Measurements from ENCODE around the gene VAMP8.

Gene VAMP8

GRCh38 chr2:85607268-85608215 is 30.2 kb downstream of the VAMP8 start:
- H3K27ac ChIP-seq (ENCODE audit: low read length): no peak overlapping the region

DNA sequence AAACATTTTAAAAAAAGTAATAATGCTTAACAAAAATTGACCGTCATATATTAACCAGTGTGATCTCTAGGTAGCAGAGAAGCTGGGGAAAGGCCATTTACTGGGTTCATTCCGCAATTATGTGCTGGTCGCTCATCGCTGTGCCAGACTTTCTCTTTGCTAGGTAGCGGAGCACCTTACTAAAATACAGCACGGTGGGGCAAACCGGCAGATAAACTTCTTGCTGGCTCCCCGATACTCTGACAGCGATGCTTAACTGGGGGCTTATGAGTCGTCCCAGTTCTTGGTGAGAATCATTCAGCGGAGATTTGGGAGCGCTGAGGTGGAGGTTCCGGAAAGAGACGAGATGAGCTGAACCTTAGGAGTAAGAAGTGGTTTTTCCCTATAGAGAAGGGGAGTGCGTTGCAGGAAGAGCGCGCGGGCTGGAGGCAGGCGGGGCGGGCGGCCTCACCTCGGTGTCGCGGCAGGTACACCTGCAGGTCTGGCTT is 33.9 kb downstream of the VAMP8 start:
- DNase-seq: no peak
- Histone ChIP-seq H2AFZ (ENCODE audit: low read length) (peak overlapping the region; percentile 90), H3K9ac (ENCODE audit: low read length) (peak overlapping the region; percentile 73), H3F3A (ENCODE audit: insufficient read depth, low read length) (peaks cover 4% of the 10 kb centered on the region; the same call in 1 of the 2 replicates), H3K27me3 (replicated peaks; ENCODE audit: insufficient read depth, low read length) (no peaks in the 10 kb centered on the region), H3K9me2 (replicated peaks; ENCODE audit: insufficient read depth, low read length) (no peaks in the 10 kb centered on the region), H3K79me2 (ENCODE audit: low read length) (peaks cover 18% of the 10 kb centered on the region), H3K36me3 (replicated peaks; ENCODE audit: insufficient read depth, low read length) (no peaks in the 10 kb centered on the region; the same call in 1 of the 2 replicates), H3K4me2 (ENCODE audit: low read depth, low read length) (peak overlapping the region; percentile 92), H3K4me1 (ENCODE audit: low read length) (no peaks in the 10 kb centered on the region), H3K27ac (ENCODE audit: low read length) (peak overlapping the region; percentile 24; the same call in 1 of the 2 replicates), H3K4me3 (ENCODE audit: low read length) (peak overlapping the region; percentile 89), H3K9me3 (replicated peaks; ENCODE audit: insufficient read depth, low read length) (no peaks in the 10 kb centered on the region), H4K20me1 (ENCODE audit: insufficient read depth, low read length) (no peaks in the 10 kb centered on the region)
- no peak for TF ChIP-seq EZH2phosphoT487 (IDR thresholded peaks at IDR 0.05; ENCODE audit: low read length)
- no peak for TF ChIP-seq EZH2 (optimal IDR thresholded peaks at IDR 0.05; ENCODE audit: low read depth, low read length)
- TF ChIP-seq CTCF (IDR thresholded peaks at IDR 0.05; ENCODE audit: low read length): no peak

More at GRCh38 chr2:85607268-85608215, 30.2 kb downstream of the VAMP8 start:
- no peaks in the 10 kb centered on the region; the same call in 1 of the 2 replicates for H3K36me3 ChIP-seq (replicated peaks; ENCODE audit: insufficient read depth, low read length)
- H3K9me2 ChIP-seq (replicated peaks; ENCODE audit: insufficient read depth, low read length): no peaks in the 10 kb centered on the region
- H3K4me3 ChIP-seq (ENCODE audit: low read length): no peak overlapping the region
- H4K20me1 ChIP-seq (ENCODE audit: insufficient read depth, low read length): no peaks in the 10 kb centered on the region
- no peak overlapping the region for H3K9ac ChIP-seq (ENCODE audit: low read length)
- no peak for DNase-seq
- peaks cover 15% of the 10 kb centered on the region for H3K79me2 ChIP-seq (ENCODE audit: low read length)
- no peaks in the 10 kb centered on the region for H3K9me3 ChIP-seq (replicated peaks; ENCODE audit: insufficient read depth, low read length)
- no peaks in the 10 kb centered on the region for H3K27me3 ChIP-seq (replicated peaks; ENCODE audit: insufficient read depth, low read length)
- no peaks in the 10 kb centered on the region for H3K4me1 ChIP-seq (ENCODE audit: low read length)
- no peak for TF ChIP-seq EZH2 (optimal IDR thresholded peaks at IDR 0.05; ENCODE audit: low read depth, low read length)
- no peak for TF ChIP-seq CTCF (IDR thresholded peaks at IDR 0.05; ENCODE audit: low read length)
- no peak for TF ChIP-seq EZH2phosphoT487 (IDR thresholded peaks at IDR 0.05; ENCODE audit: low read length)
- no peak overlapping the region for H3K4me2 ChIP-seq (ENCODE audit: low read depth, low read length)
- no peak overlapping the region for H2AFZ ChIP-seq (ENCODE audit: low read length)
- peaks cover 4% of the 10 kb centered on the region; the same call in 1 of the 2 replicates for H3F3A ChIP-seq (ENCODE audit: insufficient read depth, low read length)

- H3K27ac ChIP-seq (ENCODE audit: low read length): peak within 1 kb of the TSS; percentile 24; the same call in 1 of the 2 replicates
- no peaks in the 10 kb centered on the region for H3K9me3 ChIP-seq (replicated peaks; ENCODE audit: insufficient read depth, low read length)
- H3K9me2 ChIP-seq (replicated peaks; ENCODE audit: insufficient read depth, low read length): no peaks in the 10 kb centered on the region
- TF ChIP-seq EZH2 (optimal IDR thresholded peaks at IDR 0.05; ENCODE audit: low read depth, low read length): no peak
- TF ChIP-seq CTCF (IDR thresholded peaks at IDR 0.05; ENCODE audit: low read length): no peak
- no peak for TF ChIP-seq EZH2phosphoT487 (IDR thresholded peaks at IDR 0.05; ENCODE audit: low read length)
- H3K4me2 ChIP-seq (ENCODE audit: low read depth, low read length): peak within 1 kb of the TSS; percentile 92
- H3K79me2 ChIP-seq (ENCODE audit: low read length): peaks cover 25% of the 10 kb centered on the region
- H3K27me3 ChIP-seq (replicated peaks; ENCODE audit: insufficient read depth, low read length): no peaks in the 10 kb centered on the region
- no peaks in the 10 kb centered on the region for H4K20me1 ChIP-seq (ENCODE audit: insufficient read depth, low read length)
- 0 out of 2 replicates have a peak, but pooled peaks cover under 1% of the 10 kb centered on the region for H3K4me1 ChIP-seq (ENCODE audit: low read length)
- H3F3A ChIP-seq (ENCODE audit: insufficient read depth, low read length): peaks cover 4% of the 10 kb centered on the region; the same call in 1 of the 2 replicates
- no peaks in the 10 kb centered on the region; the same call in 1 of the 2 replicates for H3K36me3 ChIP-seq (replicated peaks; ENCODE audit: insufficient read depth, low read length)
- peak within 1 kb of the TSS; percentile 73 for H3K9ac ChIP-seq (ENCODE audit: low read length)
- peak; percentile 91 for DNase-seq
- peak within 1 kb of the TSS; percentile 89 for H3K4me3 ChIP-seq (ENCODE audit: low read length)
- H2AFZ ChIP-seq (ENCODE audit: low read length): peak within 1 kb of the TSS; percentile 90
These were observed 34.6 kb downstream of the VAMP8 start, which contains the start of gene C2orf68 for GRCh38 chr2:85611705-85612587. Gene C2orf68, minus strand, starts transcription at chr2:85612066. Its CDS starts 82 bp downstream, at chr2:85611984.

Data from MM.1S (cell line).